Activated CD4-positive, CD25-positive, alpha-beta regulatory T cell treated with anti-CD3 and anti-CD28 coated beads, Interleukin-2, amount 50 U/mL, for 16 hours (primary cell): Measurements from ENCODE around the gene COL1A1.

ENCODE experiments used
- DNase-seq: peaks from one replicate; pipeline ENCODE4 v3.0.0-alpha.2; 2020; ENCODE audit warnings: low read depth, low spot score

Gene COL1A1

GRCh38 chr17:50213026-50214022 lies 11.9 kb upstream of the COL1A1 start:
- DNase-seq, result no peak

- DNase-seq, result no peak
Measured at GRCh38 chr17:50212121-50212843, 10.9 kb upstream of the COL1A1 start.

- no peak for DNase-seq
Measured at GRCh38 chr17:50211249-50212120, 10.1 kb upstream of the COL1A1 start.

GRCh38 chr17:50210240-50211225 lies 9.1 kb upstream of the COL1A1 start:
- no peak for DNase-seq

- no peak for DNase-seq
Measured at GRCh38 chr17:50209472-50210239, 8.2 kb upstream of the COL1A1 start.

GRCh38 chr17:50209133-50209471 lies 7.7 kb upstream of the COL1A1 start:
- no peak for DNase-seq

- DNase-seq, result no peak
Measured at GRCh38 chr17:50208611-50209061, 7.2 kb upstream of the COL1A1 start.

GRCh38 chr17:50207792-50208567 lies 6.5 kb upstream of the COL1A1 start:
- no peak for DNase-seq

GRCh38 chr17:50207315-50207714 lies 5.9 kb upstream of the COL1A1 start:
- DNase-seq, result no peak

- no peak for DNase-seq
Measured at GRCh38 chr17:50206604-50207293, 5.3 kb upstream of the COL1A1 start.

- DNase-seq, result no peak
Measured at GRCh38 chr17:50205963-50206505, 4.6 kb upstream of the COL1A1 start.

- DNase-seq, result no peak
Measured at GRCh38 chr17:50205111-50205962, 3.9 kb upstream of the COL1A1 start.

GRCh38 chr17:50204431-50204830 lies 3.0 kb upstream of the COL1A1 start:
- DNase-seq, result no peak

- DNase-seq, result no peak
Measured at GRCh38 chr17:50203604-50204345, 2.3 kb upstream of the COL1A1 start.

- DNase-seq, result no peak
Measured at GRCh38 chr17:50203086-50203485, 1.7 kb upstream of the COL1A1 start.
